Lung (tissue), 12 donors: ENCODE data around the gene GFY. TPM values are rescaled to one million over a fixed set of nuclear protein-coding genes. Genes with fewer than 3 reads are reported as not detected.

Source experiments
- ATAC-seq: fragments of 200-7000 bp; cut with Tn5 transposase; one replicate; pipeline ENCODE4 v1.9.1; 2020; ENCODE audit warnings: moderate number of reproducible peaks; ENCODE audit not compliant: insufficient read depth, low FRiP score
- DNase-seq, 3 donors: peaks; one replicate each; pipeline ENCODE4 v3.0.0-alpha.2; 2013 to 2017
- H3K27ac ChIP-seq, 2 donors: one replicate each; pipeline ENCODE4 v1.5.1; 2013; ENCODE audit warnings: mild to moderate bottlenecking in 2 of 2, moderate library complexity in 2 of 2, control low read depth in 1 of 2, inconsistent platforms in 1 of 2, low read depth in 1 of 2, low read length in 1 of 2
- H3K27me3 ChIP-seq, 3 donors: one replicate each; pipeline ENCODE4 v1.5.1; 2013; ENCODE audit warnings: low read length in 2 of 3; ENCODE audit not compliant: control insufficient read depth in 3 of 3, insufficient read depth in 3 of 3
- H3K36me3 ChIP-seq, 4 donors: one replicate each; pipeline ENCODE4 v1.5.1; 2013; ENCODE audit warnings: low read length in 4 of 4, mild to moderate bottlenecking in 1 of 4, moderate library complexity in 1 of 4; ENCODE audit not compliant: control insufficient read depth in 4 of 4, insufficient read depth in 4 of 4
- H3K4me1 ChIP-seq, 5 donors: one replicate each; pipeline ENCODE4 v1.5.1; 2013; ENCODE audit warnings: low read length in 5 of 5, mild to moderate bottlenecking in 2 of 5, moderate library complexity in 1 of 5; ENCODE audit not compliant: control insufficient read depth in 5 of 5, insufficient read depth in 5 of 5
- H3K4me3 ChIP-seq: one replicate; pipeline ENCODE4 v1.5.1; 2013; ENCODE audit warnings: mild to moderate bottlenecking, control low read depth, moderate library complexity
- H3K9ac ChIP-seq, 2 donors: one replicate each; pipeline ENCODE4 v1.5.1; 2013; ENCODE audit warnings: low read length in 2 of 2, control low read depth in 1 of 2; ENCODE audit not compliant: insufficient read depth in 1 of 2
- H3K9me3 ChIP-seq, 4 donors: one replicate each; pipeline ENCODE4 v1.5.1; 2013; ENCODE audit warnings: low read length in 3 of 4, mild to moderate bottlenecking in 1 of 4, moderate library complexity in 1 of 4; ENCODE audit not compliant: control insufficient read depth in 4 of 4, insufficient read depth in 3 of 4
- WGBS, 2 donors: extraction: QIAGEN DNeasy Blood & Tissue Kit; methylation state at CpG; one replicate each; pipeline ENCODE4 v1.1.7; 2013; 5-methylcytosine and 5-hydroxymethylcytosine counted together
- polyA plus RNA-seq, 2 donors: library from polyadenylated mRNA; stranded (reverse); fragments of 200-250 nt; gene quantifications; one replicate each; pipeline ENCODE4 v1.2.1, GENCODE V29; 2013
- total RNA-seq, 2 donors: library from RNA; depleted of rRNA in 1 of 2; stranded (reverse); fragments of >200 nt in 1 of 2; gene quantifications; one replicate each; pipeline ENCODE4 v1.2.1, GENCODE V29; 2014 to 2021
- TF ChIP-seq, protein P1 (sequence below): IDR thresholded peaks from 2 replicates; pipeline ENCODE4 v1.5.1; 2012; ENCODE audit warnings: mild to moderate bottlenecking; ENCODE audit errors: control extremely low read depth, extremely low read depth
- donor health status: control.
- donor health status: control.
- donor health status: Bipolar disorder and iron deficiency.
- donor health status: healthy.
- donor health status: DM: yes; HTN: yes; CAD: no.

GFY gene
- total and polyA plus RNA-seq, 4 donors: not detected

DNA sequence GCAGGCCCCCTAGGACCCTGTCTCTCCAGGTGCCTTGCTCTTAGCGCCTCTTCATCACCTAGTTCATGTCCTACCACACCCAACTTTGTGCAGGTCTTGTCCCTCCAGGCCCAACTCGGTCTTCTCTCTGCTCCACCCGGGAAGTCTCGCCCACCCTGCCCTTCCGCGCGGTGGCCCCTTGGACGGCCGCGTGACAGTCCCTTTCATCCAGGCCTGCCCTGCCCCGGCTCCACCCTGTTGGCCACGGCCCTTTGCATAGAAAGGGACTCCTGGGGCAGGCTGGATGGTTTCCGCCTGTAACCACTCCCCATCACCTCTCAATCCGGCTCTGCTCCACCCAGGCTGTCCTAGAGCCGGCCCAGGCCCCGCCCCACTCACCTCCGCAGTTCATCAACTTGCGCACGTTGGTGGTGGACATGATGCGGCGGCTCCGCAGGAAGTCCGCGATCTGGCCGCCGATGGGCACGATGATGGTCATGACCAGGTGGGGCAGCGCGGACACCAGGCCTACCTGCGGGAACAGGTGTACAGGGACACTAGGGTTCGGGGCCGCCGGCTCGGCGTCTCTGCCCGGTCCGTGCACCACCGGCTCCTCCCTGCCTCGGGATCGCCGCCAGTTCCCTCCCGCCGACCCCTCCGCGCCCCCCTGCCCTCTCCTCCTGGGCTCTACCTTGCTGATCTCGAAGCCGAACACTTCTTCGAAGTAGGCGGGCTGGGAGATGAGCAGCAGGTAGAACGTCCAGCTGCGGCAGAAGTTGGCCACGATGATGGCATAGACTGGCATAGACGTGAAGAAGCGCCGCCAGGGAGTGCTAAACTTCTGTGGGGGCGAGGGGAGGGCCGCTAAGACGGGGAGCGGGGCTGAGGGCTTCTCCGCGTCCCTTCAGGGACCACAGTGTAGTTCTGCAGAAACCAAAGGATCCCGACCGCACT, 7.2 kb downstream of the GFY start:
- Histone ChIP-seq H3K36me3 (no peaks in the 10 kb centered on the region), H3K4me3 (no peak overlapping the region), H3K27ac (no peak overlapping the region), H3K9ac (no peak overlapping the region), H3K9me3 (peaks cover 0 to 7% (median 0%) of the 10 kb centered on the region in 4 donors), H3K27me3 (peaks cover 4 to 98% (median 84%) of the 10 kb centered on the region in 3 donors), H3K4me1 (peaks cover 0 to 5% (median 0%) of the 10 kb centered on the region in 5 donors)
- 7 to 9% methylated on average over 58 to 63 of the region's 63 CpGs for WGBS, 2 donors
- no peak for DNase-seq
- no peak for ATAC-seq
- TF ChIP-seq, protein P1, sequence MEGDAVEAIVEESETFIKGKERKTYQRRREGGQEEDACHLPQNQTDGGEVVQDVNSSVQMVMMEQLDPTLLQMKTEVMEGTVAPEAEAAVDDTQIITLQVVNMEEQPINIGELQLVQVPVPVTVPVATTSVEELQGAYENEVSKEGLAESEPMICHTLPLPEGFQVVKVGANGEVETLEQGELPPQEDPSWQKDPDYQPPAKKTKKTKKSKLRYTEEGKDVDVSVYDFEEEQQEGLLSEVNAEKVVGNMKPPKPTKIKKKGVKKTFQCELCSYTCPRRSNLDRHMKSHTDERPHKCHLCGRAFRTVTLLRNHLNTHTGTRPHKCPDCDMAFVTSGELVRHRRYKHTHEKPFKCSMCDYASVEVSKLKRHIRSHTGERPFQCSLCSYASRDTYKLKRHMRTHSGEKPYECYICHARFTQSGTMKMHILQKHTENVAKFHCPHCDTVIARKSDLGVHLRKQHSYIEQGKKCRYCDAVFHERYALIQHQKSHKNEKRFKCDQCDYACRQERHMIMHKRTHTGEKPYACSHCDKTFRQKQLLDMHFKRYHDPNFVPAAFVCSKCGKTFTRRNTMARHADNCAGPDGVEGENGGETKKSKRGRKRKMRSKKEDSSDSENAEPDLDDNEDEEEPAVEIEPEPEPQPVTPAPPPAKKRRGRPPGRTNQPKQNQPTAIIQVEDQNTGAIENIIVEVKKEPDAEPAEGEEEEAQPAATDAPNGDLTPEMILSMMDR: no peak

DNA sequence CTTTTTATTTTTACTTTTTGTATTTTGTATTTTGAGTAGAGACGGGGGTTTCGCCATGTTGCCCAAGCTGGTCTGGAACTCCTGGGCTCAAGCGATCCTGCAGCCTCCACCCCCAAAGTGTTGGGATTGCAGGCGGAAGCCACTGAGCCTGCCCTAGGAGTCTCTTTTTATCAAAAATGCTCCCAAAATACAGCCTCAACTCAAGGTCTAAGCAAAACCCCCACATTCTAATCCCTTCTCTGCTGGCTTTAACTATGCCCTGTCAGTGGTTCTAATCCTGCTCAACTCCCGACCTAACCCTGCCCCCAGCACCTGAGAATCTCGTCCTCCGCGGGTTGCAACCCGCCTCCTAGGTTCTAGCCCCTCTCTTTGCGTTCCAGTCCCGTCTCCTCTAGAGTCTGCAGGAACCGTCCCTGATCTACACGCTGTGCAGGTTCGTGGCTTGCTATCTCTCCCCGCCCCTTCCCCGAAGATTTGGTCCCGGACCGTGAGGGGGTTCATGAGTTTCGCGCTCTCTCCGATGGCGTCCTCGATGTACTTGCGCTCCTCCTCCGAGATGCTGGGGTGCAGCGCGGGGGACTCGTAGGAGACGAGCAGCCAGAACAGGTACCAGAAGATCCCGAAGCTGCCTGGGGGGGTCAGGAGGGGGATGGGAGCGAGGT, 8.2 kb downstream of the GFY start:
- no peak for DNase-seq
- no peak overlapping the region for H3K4me3 ChIP-seq
- ATAC-seq: no peak
- no peaks in the 10 kb centered on the region for H3K36me3 ChIP-seq
- H3K27ac ChIP-seq: no peak overlapping the region
- 17 to 18% methylated on average over 31 of the region's 31 CpGs for WGBS, 2 donors
- peaks cover 0 to 5% (median 0%) of the 10 kb centered on the region in 5 donors for H3K4me1 ChIP-seq
- H3K9me3 ChIP-seq: peaks cover 0 to 7% (median 0%) of the 10 kb centered on the region in 4 donors
- no peak overlapping the region for H3K9ac ChIP-seq
- TF ChIP-seq, protein P1: no peak
- H3K27me3 ChIP-seq: peaks cover 4 to 99% (median 86%) of the 10 kb centered on the region in 3 donors

DNA sequence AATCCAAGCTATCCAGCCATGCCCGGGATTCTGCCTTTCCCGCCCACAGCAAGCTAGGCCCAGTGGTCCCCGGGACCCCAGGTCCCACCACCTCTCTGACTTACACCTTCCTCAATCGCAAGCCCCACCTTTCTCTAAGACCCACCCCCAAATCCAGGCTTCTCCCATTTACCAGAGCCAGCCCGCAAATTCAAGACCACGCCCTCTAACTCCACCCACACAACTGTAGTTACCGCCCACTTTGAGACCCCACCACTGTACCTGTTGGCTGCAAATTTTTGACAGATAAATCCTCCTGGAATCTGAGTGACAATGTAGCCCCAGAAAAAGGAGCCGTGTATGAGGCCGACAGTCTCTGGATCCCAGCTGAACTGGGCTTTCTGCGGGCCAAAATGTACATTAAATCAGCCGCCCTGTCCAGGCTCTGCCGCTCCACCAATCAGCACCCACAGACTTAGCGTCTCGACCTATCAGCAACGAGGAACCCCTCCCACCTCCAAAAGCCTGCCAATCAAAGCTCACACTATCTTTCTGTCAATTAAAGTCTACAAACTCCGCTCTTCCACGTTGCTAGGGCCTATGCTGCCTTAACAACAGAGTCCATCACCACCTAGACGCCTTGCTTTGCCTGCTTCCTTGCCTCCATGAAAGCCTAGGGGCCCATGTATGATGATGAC, 9.9 kb downstream of the GFY start:
- Histone ChIP-seq H3K9me3 (peaks cover 0 to 7% (median 0%) of the 10 kb centered on the region in 4 donors), H3K27ac (no peak overlapping the region), H3K27me3 (peaks cover 4 to 99% (median 89%) of the 10 kb centered on the region in 3 donors), H3K36me3 (no peaks in the 10 kb centered on the region), H3K9ac (no peak overlapping the region), H3K4me3 (no peak overlapping the region), H3K4me1 (peaks cover 0 to 5% (median 0%) of the 10 kb centered on the region in 5 donors)
- no peak for DNase-seq
- TF ChIP-seq, protein P1: no peak
- 87 to 90% methylated on average over 18 of the region's 18 CpGs for WGBS, 2 donors
- no peak for ATAC-seq
